Measurements from ENCODE around the gene JDP2. TPM values are rescaled to one million over a fixed set of nuclear protein-coding genes. Genes with fewer than 3 reads are reported as not detected.
A peak's percentile ranks its signal among the peaks of the same experiment; 100 is the strongest.

The JDP2 gene
- total and polyA plus RNA-seq, 2 donors (not counting 1 experiment from before 2014, with no cell fraction given): 7.9 to 17.9 TPM

- Histone ChIP-seq H3K36me3 (replicated peaks in 1 of 2; ENCODE audit: control extremely low read depth in 1 of 2, control insufficient read depth in 1 of 2, extremely low read depth in 1 of 2, insufficient read depth in 2 of 2, low read length in 1 of 2) (no peaks in the 10 kb centered on the region), H3K27me3 (replicated peaks in 1 of 4; ENCODE audit: control extremely low read depth in 1 of 4, control insufficient read depth in 3 of 4, insufficient read depth in 4 of 4, low read length in 3 of 4) (no peaks in the 10 kb centered on the region), H3K4me3 (ENCODE audit: control extremely low read depth in 1 of 5, extremely low read depth in 1 of 5, insufficient read depth in 1 of 5, low read depth in 2 of 5, low read length in 4 of 5) (no peak overlapping the region), H3K9me3 (ENCODE audit: control extremely low read depth in 1 of 3, control insufficient read depth in 2 of 3, insufficient read depth in 1 of 3, low read length in 2 of 3) (no peaks in the 10 kb centered on the region), H3K4me2 (replicated peaks; ENCODE audit: low read depth, low read length, poor library complexity, severe bottlenecking) (no peak overlapping the region), H4K20me1 (ENCODE audit: control insufficient read depth, insufficient read depth, low read length, poor library complexity, severe bottlenecking) (no peaks in the 10 kb centered on the region), H3K9ac (ENCODE audit: low read length) (no peak overlapping the region), H2AFZ (ENCODE audit: insufficient read depth, low read depth, low read length, poor library complexity, severe bottlenecking) (no peak overlapping the region), H3K79me2 (ENCODE audit: control insufficient read depth, insufficient read depth, low read length) (peaks cover 51% of the 10 kb centered on the region), H3K4me1 (ENCODE audit: control insufficient read depth in 2 of 2, insufficient read depth in 2 of 2, low read length in 2 of 2) (peaks cover 49 to 60% of the 10 kb centered on the region in 2 donors), H3K27ac (ENCODE audit: low read length in 2 of 2) (no peak overlapping the region)
- H3K4me3 Mint-ChIP-seq: no peak overlapping the region
- ChIA-PET CTCF (interaction anchor here (1.2 to 13.0 kb wide), 5 partner anchors 8 to 134 kb away, joined by 3 to 108 read pairs (median 7); no protein-coding TSS in a partner anchor), POLR2A (interaction anchor here (0.5 to 1.7 kb wide), 2 partner anchors 19 to 26 kb away, joined by 7 read pairs; no protein-coding TSS in a partner anchor)
- TF ChIP-seq CTCF (IDR thresholded peaks at IDR 0.05): no peak
- no peak for TF ChIP-seq EZH2 (IDR thresholded peaks at IDR 0.05; ENCODE audit: borderline replicate concordance, insufficient read depth, low read depth, low read length, poor library complexity, severe bottlenecking)
- DNase-seq (no peak), ATAC-seq (ENCODE audit: low read depth) (no peak)
- intact Hi-C loops (cut with micrococcal nuclease): loop anchor here (5.0 kb wide), 1 partner anchor 141 kb away; the partner anchor contains the start of genes ERG28 and TTLL5
- peak overlapping the region; percentile 73 for H3K27ac Mint-ChIP-seq
- H3K27me3 Mint-ChIP-seq: no peaks in the 10 kb centered on the region
- 90% methylated on average over 3 of the region's 3 CpGs for WGBS (ENCODE audit: insufficient coverage)
- peaks cover 71% of the 10 kb centered on the region for H3K4me1 Mint-ChIP-seq
- no peaks in the 10 kb centered on the region for H3K9me3 Mint-ChIP-seq (ENCODE audit: insufficient read depth)
Measured at GRCh38 chr14:75520852-75521251, 93.0 kb downstream of the JDP2 start.

DNA sequence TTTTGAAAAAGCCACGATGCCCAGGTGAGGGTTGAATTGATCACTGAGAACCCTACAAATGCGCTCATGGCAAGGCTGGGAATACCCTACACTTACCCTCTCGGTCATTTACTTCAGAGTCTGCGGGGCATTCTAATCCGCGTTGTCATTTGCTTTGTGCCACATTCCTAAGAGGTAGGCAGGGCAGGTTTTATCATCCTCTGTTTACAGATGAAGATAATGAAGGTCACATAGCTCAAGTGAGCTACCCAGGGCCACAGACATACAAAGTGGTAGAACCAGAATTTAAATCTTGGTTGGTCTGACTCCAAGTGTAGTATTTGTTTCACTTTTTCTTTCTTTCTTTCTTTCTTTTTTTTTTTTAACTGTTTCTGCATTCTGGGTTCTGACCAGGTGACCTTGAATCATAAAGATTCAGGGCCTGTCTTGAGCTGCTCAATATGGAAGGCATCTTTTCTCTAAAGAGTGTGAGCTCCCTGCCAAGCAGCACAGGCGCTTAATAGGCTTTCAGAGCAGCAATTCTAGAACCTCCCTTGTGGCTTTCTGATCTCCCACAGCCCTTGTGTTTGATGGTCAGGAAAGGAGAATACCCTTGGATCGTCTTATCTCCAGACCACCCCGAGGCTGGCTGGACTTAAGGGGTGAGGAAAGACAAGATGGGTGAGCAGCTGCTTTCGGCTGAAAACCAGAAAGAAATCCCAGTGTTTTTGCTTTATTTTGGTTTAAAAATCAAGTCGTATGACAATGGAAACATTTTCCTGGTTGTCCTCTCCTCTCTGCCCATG lies 93.8 kb downstream of the JDP2 start:
- H3K9me3 ChIP-seq (ENCODE audit: control extremely low read depth in 1 of 3, control insufficient read depth in 2 of 3, insufficient read depth in 1 of 3, low read length in 2 of 3): no peaks in the 10 kb centered on the region
- ChIA-PET POLR2A (interaction anchor here (1.7 kb wide), 1 partner anchor 18 kb away, joined by 7 read pairs; no protein-coding TSS in a partner anchor), CTCF (interaction anchor here (0.6 to 13.0 kb wide), 11 partner anchors 12 to 139 kb away, joined by 3 to 108 read pairs (median 3); partner anchors contain the start of genes ERG28 and FLVCR2)
- H3K9me3 Mint-ChIP-seq (ENCODE audit: insufficient read depth): no peaks in the 10 kb centered on the region
- H2AFZ ChIP-seq (ENCODE audit: insufficient read depth, low read depth, low read length, poor library complexity, severe bottlenecking): peak overlapping the region; percentile 85
- peak overlapping the region; percentile 68 to 78 for H3K27ac ChIP-seq (ENCODE audit: low read length in 2 of 2)
- H3K4me1 Mint-ChIP-seq: peaks cover 71% of the 10 kb centered on the region
- peaks cover 55% of the 10 kb centered on the region for H3K79me2 ChIP-seq (ENCODE audit: control insufficient read depth, insufficient read depth, low read length)
- ATAC-seq (ENCODE audit: low read depth): no peak
- peak overlapping the region; percentile 98 for H3K27ac Mint-ChIP-seq
- no peak for DNase-seq
- peaks cover 41 to 59% of the 10 kb centered on the region in 2 donors for H3K4me1 ChIP-seq (ENCODE audit: control insufficient read depth in 2 of 2, insufficient read depth in 2 of 2, low read length in 2 of 2)
- H3K27me3 Mint-ChIP-seq: no peaks in the 10 kb centered on the region
- peak overlapping the region; percentile 99 for H3K4me3 Mint-ChIP-seq
- peaks cover 0 to 5% of the 10 kb centered on the region in 2 experiments for H3K36me3 ChIP-seq (replicated peaks in 1 of 2; ENCODE audit: control extremely low read depth in 1 of 2, control insufficient read depth in 1 of 2, extremely low read depth in 1 of 2, insufficient read depth in 2 of 2, low read length in 1 of 2)
- no peaks in the 10 kb centered on the region for H3K27me3 ChIP-seq (replicated peaks in 1 of 4; ENCODE audit: control extremely low read depth in 1 of 4, control insufficient read depth in 3 of 4, insufficient read depth in 4 of 4, low read length in 3 of 4)
- peak overlapping the region; percentile 53 to 80 (median 78) for H3K4me3 ChIP-seq (ENCODE audit: control extremely low read depth in 1 of 5, extremely low read depth in 1 of 5, insufficient read depth in 1 of 5, low read depth in 2 of 5, low read length in 4 of 5)
- H3K9ac ChIP-seq (ENCODE audit: low read length): peak overlapping the region; percentile 79
- peak overlapping the region; percentile 92 for H3K4me2 ChIP-seq (replicated peaks; ENCODE audit: low read depth, low read length, poor library complexity, severe bottlenecking)
- TF ChIP-seq CTCF (IDR thresholded peaks at IDR 0.05) (no peak), EZH2 (IDR thresholded peaks at IDR 0.05; ENCODE audit: borderline replicate concordance, insufficient read depth, low read depth, low read length, poor library complexity, severe bottlenecking) (no peak)
- WGBS (ENCODE audit: insufficient coverage): 68% methylated on average over 6 of the region's 11 CpGs
- no peaks in the 10 kb centered on the region for H4K20me1 ChIP-seq (ENCODE audit: control insufficient read depth, insufficient read depth, low read length, poor library complexity, severe bottlenecking)
- intact Hi-C loops (cut with micrococcal nuclease): loop anchor here (2.0 to 5.0 kb wide), 2 partner anchors 21 to 141 kb away; partner anchors contain the start of genes ERG28 and TTLL5

All from B cell (primary cell).